ENCODE measurements around the gene PGLYRP2.

PGLYRP2 gene

GRCh38 chr19:15525291-15525690 is 46.0 kb upstream of the PGLYRP2 start:
- Histone ChIP-seq H3K9me3 (ENCODE audit: insufficient read depth, low read length, severe bottlenecking) (no peaks in the 10 kb centered on the region), H3K4me1 (ENCODE audit: insufficient read depth, low read length) (no peaks in the 10 kb centered on the region), H3K4me2 (ENCODE audit: insufficient read depth, low read length) (no peak overlapping the region), H3K27me3 (ENCODE audit: insufficient read depth, low read length, poor library complexity) (no peaks in the 10 kb centered on the region), H3K4me3 (ENCODE audit: low read depth in 1 of 2, low read length in 2 of 2) (no peak overlapping the region), H3K27ac (ENCODE audit: low read length) (no peak overlapping the region), H3K79me2 (ENCODE audit: insufficient read depth, low read length) (no peaks in the 10 kb centered on the region), H2AFZ (ENCODE audit: low read depth, low read length) (no peak overlapping the region), H4K20me1 (ENCODE audit: insufficient read depth, low read length) (no peaks in the 10 kb centered on the region), H3K36me3 (ENCODE audit: insufficient read depth, low read length) (no peaks in the 10 kb centered on the region), H3K9ac (ENCODE audit: low read depth, low read length) (no peak overlapping the region)
- no peak for DNase-seq
- ATAC-seq (ENCODE audit: insufficient read depth, low read depth) = no peak
- TF ChIP-seq EZH2 (IDR thresholded peaks at IDR 0.05; ENCODE audit: borderline replicate concordance, low read depth, low read length, severe bottlenecking) (no peak), CTCF (IDR thresholded peaks at IDR 0.05; ENCODE audit: borderline replicate concordance, extremely low read depth, low read length, poor library complexity, severe bottlenecking) (no peak)

DNA sequence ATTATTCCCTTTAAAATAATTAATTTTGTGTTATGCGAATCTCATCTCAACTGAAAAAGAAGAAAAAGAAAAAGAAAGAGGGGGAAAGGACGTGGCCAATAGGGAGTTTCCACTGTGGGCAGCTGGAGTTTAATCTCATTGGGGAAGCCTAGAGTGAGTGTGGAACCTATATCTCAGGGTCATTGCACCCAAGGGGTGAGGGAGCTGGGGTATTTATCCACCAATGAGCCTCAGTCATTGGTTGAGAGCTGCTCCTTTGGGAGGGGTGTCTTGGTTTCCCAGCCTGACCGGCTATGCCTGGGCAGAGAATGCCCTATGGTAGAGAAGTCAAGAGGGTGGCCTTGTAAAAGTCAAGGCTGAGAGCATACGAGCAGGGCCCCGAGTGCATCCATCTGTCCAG is 45.5 kb upstream of the PGLYRP2 start:
- no peak overlapping the region for H3K27ac ChIP-seq (ENCODE audit: low read length)
- no peaks in the 10 kb centered on the region for H3K9me3 ChIP-seq (ENCODE audit: insufficient read depth, low read length, severe bottlenecking)
- H2AFZ ChIP-seq (ENCODE audit: low read depth, low read length) = no peak overlapping the region
- no peak overlapping the region for H3K9ac ChIP-seq (ENCODE audit: low read depth, low read length)
- DNase-seq = no peak
- no peaks in the 10 kb centered on the region for H3K36me3 ChIP-seq (ENCODE audit: insufficient read depth, low read length)
- no peak for ATAC-seq (ENCODE audit: insufficient read depth, low read depth)
- no peaks in the 10 kb centered on the region for H3K4me1 ChIP-seq (ENCODE audit: insufficient read depth, low read length)
- H3K27me3 ChIP-seq (ENCODE audit: insufficient read depth, low read length, poor library complexity) = no peaks in the 10 kb centered on the region
- no peaks in the 10 kb centered on the region for H4K20me1 ChIP-seq (ENCODE audit: insufficient read depth, low read length)
- no peak overlapping the region for H3K4me2 ChIP-seq (ENCODE audit: insufficient read depth, low read length)
- TF ChIP-seq EZH2 (IDR thresholded peaks at IDR 0.05; ENCODE audit: borderline replicate concordance, low read depth, low read length, severe bottlenecking) = no peak
- TF ChIP-seq CTCF (IDR thresholded peaks at IDR 0.05; ENCODE audit: borderline replicate concordance, extremely low read depth, low read length, poor library complexity, severe bottlenecking) = no peak
- no peak overlapping the region for H3K4me3 ChIP-seq (ENCODE audit: low read depth in 1 of 2, low read length in 2 of 2)
- H3K79me2 ChIP-seq (ENCODE audit: insufficient read depth, low read length) = no peaks in the 10 kb centered on the region

DNA sequence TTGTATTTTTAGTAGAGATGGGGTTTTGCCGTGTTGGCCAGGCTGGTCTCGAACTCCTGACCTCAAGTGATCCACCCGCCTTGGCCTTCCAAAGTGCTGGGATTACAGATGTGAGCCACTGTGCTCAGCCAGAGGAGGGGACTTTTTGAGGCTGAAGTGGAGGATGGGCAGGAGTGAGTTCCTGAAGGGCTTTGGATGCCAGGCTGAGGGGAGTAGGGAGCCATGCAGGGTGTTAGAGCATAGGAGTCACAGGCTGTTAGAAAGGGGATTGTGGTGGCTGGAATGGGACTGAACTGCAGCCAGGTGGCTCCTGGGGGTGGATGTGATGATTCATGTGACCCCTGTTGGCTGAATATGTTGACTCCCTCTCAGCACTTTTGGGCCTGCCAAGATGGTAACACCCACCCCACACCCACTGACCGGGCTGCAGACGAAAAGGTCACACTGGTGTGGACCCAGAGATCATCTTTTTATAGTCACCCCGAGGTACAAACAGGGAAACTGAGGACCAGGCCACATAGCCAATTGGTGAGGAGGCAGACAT is 40.2 kb upstream of the PGLYRP2 start:
- H2AFZ ChIP-seq (ENCODE audit: low read depth, low read length) = no peak overlapping the region
- H3K4me3 ChIP-seq (ENCODE audit: low read depth in 1 of 2, low read length in 2 of 2) = no peak overlapping the region
- H3K9me3 ChIP-seq (ENCODE audit: insufficient read depth, low read length, severe bottlenecking) = peaks cover 11% of the 10 kb centered on the region
- H4K20me1 ChIP-seq (ENCODE audit: insufficient read depth, low read length) = no peaks in the 10 kb centered on the region
- ATAC-seq (ENCODE audit: insufficient read depth, low read depth) (no peak), DNase-seq (no peak)
- H3K27ac ChIP-seq (ENCODE audit: low read length) = no peak overlapping the region
- no peak overlapping the region for H3K9ac ChIP-seq (ENCODE audit: low read depth, low read length)
- peaks cover 9% of the 10 kb centered on the region for H3K4me1 ChIP-seq (ENCODE audit: insufficient read depth, low read length)
- no peaks in the 10 kb centered on the region for H3K79me2 ChIP-seq (ENCODE audit: insufficient read depth, low read length)
- no peak for TF ChIP-seq CTCF (IDR thresholded peaks at IDR 0.05; ENCODE audit: borderline replicate concordance, extremely low read depth, low read length, poor library complexity, severe bottlenecking)
- H3K36me3 ChIP-seq (ENCODE audit: insufficient read depth, low read length) = no peaks in the 10 kb centered on the region
- H3K27me3 ChIP-seq (ENCODE audit: insufficient read depth, low read length, poor library complexity) = no peaks in the 10 kb centered on the region
- H3K4me2 ChIP-seq (ENCODE audit: insufficient read depth, low read length) = no peak overlapping the region

DNA sequence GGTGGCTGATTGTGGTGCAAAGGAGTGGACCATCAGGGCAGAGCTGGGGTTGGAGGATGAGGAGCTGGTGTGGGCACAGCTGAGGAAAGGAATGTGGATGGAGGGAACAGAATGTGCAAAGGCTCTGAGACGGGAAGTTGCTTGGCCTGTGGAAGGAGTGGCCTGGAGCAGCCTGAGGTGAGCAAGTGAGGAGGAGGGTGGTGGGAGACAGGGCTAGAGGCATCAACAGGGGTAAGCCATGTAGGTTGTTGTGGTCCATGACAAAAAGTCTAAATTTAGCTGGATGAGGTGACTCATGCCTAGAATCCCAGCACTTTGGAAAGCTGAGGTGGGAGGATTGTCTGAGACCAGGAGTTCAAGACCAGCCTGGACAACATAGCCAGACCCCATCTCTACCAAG is 38.5 kb upstream of the PGLYRP2 start:
- H3K36me3 ChIP-seq (ENCODE audit: insufficient read depth, low read length) = no peaks in the 10 kb centered on the region
- no peak overlapping the region for H2AFZ ChIP-seq (ENCODE audit: low read depth, low read length)
- TF ChIP-seq EZH2 (IDR thresholded peaks at IDR 0.05; ENCODE audit: borderline replicate concordance, low read depth, low read length, severe bottlenecking) = no peak
- no peak for TF ChIP-seq CTCF (IDR thresholded peaks at IDR 0.05; ENCODE audit: borderline replicate concordance, extremely low read depth, low read length, poor library complexity, severe bottlenecking)
- H3K9ac ChIP-seq (ENCODE audit: low read depth, low read length) = no peak overlapping the region
- DNase-seq (no peak), ATAC-seq (ENCODE audit: insufficient read depth, low read depth) (no peak)
- H3K4me2 ChIP-seq (ENCODE audit: insufficient read depth, low read length) = no peak overlapping the region
- H3K27ac ChIP-seq (ENCODE audit: low read length) = no peak overlapping the region
- peaks cover 14% of the 10 kb centered on the region for H3K4me1 ChIP-seq (ENCODE audit: insufficient read depth, low read length)
- peaks cover 11% of the 10 kb centered on the region for H3K9me3 ChIP-seq (ENCODE audit: insufficient read depth, low read length, severe bottlenecking)
- H4K20me1 ChIP-seq (ENCODE audit: insufficient read depth, low read length) = no peaks in the 10 kb centered on the region
- H3K79me2 ChIP-seq (ENCODE audit: insufficient read depth, low read length) = no peaks in the 10 kb centered on the region
- H3K27me3 ChIP-seq (ENCODE audit: insufficient read depth, low read length, poor library complexity) = no peaks in the 10 kb centered on the region
- H3K4me3 ChIP-seq (ENCODE audit: low read depth in 1 of 2, low read length in 2 of 2) = no peak overlapping the region
